IPS-NIHi11 (cell line): ENCODE results near the gene KCNJ6.

Source experiments
- DNase-seq: peaks from one replicate; pipeline ENCODE4 v3.0.0; 2012; ENCODE audit warnings: mixed read lengths, low spot score

The KCNJ6 gene

DNA sequence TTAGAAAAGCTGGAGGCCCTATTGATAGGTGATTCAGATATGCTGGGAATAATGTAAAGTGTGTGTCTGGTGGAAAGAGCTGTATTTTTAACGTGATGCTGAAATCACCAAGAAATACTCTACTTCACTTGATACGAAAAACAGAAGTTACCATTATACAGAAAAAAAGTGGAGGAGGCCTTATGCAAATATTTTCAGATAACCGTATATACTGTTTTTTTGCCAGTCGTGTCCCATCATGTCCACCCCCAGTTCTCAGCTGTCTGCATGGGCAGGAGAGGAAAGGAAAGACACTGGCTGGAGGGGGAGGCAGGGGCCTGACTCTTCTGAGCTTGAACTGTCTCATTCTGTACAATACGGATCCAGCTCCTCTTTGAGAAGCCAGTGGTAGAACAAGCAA, 51.1 kb downstream of the KCNJ6 start:
- DNase-seq, result no peak

GRCh38 chr21:37863842-37864241, 52.4 kb downstream of the KCNJ6 start:
- DNase-seq, result no peak

- peak; percentile 73 for DNase-seq
Observed at GRCh38 chr21:37862536-37862935, 53.7 kb downstream of the KCNJ6 start.

DNA sequence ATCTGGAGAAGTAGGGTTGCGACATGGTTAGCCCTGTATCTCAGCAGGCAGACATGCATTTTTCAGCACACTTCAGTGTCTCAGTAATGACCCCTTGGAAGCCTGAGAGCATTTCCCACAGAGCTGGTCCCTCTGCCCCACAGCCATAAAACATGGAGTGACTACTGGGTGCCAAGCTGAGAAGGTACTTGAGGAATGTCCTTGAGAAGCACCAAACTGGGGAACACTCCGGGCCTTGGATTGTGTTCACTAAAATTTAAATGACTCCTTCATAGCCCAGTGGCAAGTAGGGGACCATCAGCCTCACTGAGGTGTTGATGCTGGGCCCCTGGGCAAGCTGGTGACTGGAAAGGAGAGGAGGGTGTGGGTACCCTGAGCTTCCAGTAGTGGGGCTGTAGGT, 54.7 kb downstream of the KCNJ6 start:
- DNase-seq, result no peak

DNA sequence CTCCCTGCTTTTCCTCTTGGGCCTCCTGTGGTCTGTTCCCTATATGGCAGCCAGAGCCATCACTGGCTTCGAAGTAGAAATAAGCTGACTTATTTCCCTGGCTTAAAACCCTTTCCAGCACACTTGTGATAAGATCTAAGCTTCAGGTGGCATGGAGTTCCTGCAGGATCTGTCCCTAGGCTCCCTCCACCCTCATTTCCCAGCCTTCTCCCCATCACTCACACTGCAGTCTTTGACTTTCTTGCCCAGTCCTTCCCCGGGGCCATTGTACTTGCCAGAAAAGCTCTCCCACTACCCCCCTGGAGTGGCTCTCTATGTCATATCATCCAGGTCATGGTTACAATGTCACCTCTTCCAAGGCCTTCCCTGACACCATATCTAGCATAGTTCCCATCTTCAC, 55.8 kb downstream of the KCNJ6 start:
- no peak for DNase-seq

DNA sequence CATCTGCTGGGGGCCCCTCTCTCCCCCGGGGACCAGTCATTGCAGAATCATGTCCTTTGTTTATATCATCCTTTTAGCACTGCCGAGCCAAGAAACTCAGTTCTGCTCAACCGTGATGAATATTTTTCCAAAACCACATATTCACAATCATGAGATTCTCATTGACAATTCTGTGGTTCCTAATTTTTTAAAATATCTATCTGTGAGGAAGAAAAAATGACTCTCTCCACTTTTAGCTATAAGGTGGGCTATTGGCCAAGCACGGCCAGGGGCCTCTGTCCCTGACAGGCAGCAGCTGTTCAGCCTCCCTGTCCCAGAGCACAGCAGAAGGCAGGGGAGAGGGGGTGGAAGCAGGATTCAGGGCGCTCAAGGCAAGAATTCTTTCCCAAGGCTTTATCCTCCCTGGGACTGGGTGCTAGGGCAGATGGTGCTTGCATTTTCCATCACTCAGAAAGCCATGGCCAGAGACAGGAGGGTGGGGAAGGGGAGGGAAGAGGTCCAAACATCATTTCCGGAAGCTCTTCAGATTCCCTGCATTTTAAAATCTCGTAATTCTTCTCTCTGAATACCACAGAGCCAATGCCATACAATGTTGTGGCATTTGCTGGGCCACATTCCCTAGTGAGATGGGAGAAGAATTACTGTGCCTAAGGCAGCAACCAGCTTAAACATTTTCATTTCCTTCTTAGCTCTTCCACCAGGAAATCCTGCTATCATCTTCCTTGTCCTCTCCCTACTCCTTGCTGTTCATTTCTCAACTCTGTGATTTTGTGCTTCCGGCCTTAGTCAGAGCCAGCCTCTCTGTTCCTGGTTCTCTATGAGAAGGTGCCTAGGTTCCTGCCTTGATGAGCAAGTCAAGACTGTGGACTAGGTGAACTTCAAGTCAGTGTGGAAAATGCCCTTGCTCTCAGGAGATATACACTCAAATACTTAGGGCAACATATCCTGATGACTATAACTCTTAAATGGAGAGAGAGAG, 60.3 kb downstream of the KCNJ6 start:
- DNase-seq, result no peak

DNA sequence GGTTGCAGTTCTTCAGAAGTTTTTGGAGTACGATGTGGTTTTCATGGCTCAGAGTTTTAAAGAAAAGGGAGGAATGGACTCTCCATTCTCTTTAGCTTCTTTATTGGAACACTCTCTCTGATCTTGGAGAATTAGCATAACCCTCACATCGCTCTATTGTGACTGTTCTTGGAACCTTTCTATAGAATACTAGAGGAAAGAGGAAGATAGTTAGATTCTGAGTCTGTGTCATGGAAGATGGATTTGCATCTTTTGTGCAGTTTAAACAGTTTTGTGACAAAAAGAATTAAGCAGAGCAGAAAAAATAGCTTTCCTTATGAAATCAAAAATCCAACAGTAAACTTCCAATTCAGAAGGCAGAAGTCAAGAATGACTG, 61.0 kb downstream of the KCNJ6 start:
- DNase-seq, result no peak

DNA sequence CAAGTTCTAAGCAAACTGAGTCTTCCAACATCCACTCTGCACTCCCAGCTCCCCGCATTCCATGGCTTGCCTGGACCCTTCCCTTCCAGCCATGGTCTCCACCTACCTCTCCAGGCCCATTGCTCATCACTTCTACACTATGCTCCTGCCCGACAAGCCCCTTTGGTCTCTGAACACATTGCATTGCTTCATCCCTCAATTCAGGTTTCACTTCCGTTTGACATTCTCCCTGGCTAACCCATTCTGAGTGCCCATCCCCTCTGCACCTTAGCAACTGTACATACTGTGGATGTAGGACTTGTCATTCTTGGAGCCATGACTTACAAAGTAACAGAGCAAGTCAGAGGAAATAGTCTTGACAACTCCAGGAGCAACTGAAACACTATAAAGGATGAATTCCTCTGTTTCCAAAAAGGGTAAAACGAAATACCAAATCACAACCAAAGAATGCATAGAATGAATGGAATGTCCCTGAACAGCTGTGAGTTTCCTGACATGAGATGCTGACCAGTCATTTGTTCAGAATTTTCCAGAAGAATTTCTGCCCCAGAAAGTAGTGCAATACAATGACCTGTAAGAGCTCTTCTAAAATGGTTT, 66.7 kb downstream of the KCNJ6 start:
- DNase-seq, result no peak

- DNase-seq, result no peak
Observed at GRCh38 chr21:37848721-37849490, 67.4 kb downstream of the KCNJ6 start.

GRCh38 chr21:37845535-37845934, 70.7 kb downstream of the KCNJ6 start:
- no peak for DNase-seq

DNA sequence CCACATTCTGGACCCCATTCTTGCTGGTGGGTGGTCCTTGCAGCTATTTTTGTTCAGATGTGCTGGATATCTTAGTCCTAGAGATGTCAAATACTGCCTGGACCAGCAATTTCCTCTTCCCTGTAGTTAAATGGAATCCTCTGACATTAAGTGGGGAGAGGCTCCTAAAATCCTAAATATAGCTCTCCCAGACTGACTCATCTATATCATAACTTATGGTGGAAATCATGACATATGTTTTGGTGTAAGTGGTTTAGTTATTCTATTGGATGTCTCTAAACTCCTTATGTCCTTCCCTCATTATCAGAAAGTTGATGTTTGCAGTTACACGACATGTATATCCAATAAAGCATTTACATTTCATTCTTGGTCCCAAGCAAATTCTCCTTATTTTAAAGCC, 73.1 kb downstream of the KCNJ6 start:
- no peak for DNase-seq

DNA sequence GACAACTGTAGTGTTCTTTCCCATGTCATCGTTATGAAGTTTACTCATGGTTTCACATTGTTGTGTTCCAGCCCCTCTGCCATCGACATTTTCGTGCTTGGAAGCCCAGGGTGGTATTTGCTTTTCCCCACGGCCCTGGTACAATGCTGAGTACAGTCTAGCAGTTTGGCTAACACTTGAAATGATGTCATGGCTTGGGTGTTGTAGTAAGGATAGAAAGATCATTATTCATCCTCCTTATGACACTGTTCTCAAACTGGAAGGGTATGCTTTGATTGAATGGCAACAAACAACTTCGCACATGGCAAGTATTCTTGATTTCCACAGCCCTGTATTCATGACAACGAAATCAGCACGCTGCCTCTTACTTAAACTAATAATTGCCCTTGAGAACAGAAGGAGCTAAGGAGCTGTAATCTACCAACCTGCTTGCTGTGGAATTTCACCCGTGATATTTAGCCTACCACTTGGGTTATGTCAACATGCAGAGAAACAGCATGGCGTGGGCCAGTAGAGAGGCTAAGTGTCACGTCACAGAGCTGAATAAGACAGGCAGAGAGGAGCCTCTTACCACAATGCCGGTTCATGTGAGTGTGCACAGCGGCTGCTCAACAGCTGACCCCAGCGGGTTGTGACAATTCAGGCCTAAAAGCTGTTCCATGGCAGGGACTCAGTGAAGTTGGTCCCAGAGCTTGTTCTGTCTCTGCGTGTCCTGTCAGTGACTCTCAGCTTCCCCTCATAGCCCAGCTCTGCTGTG, 73.9 kb downstream of the KCNJ6 start:
- no peak for DNase-seq

GRCh38 chr21:37837381-37837780, 78.9 kb downstream of the KCNJ6 start:
- no peak for DNase-seq

DNA sequence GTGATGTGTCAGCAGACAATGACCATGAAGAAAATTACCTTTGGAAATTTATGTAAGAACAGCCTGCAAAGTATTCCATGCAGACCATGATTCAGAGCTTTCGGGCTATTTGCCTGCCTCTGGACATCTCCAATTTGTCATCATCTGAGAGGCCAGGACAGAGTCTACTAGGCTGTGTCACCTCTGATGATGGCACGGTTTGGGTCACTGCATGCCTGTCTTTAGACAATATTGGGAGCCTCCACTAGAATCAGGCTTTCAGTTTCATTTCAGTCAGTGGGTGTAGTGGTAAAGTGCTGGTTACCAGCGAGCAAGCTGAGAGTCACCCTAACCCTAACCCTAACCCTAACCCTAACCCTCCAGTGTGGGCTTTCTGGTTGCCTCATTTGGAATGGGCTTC, 80.8 kb downstream of the KCNJ6 start:
- no peak for DNase-seq

DNA sequence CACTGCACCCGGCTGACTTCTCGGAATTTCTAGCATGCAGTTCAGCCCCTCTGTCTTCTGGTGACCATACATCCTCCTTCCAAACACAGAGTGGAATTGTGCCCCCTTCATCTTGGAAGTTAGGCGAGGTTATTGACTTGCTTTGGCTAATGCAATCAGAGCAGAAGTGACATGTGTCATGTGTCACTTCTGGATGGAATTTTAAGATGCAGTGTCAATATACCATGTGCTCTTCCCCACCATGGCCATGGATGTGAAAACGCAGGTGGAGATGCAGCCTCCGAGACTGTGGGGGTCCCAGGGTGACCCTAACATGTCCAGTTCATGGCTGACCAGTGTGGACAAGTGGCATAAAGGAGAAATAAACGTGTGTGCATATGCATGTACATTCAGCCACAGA, 83.0 kb downstream of the KCNJ6 start:
- no peak for DNase-seq

DNA sequence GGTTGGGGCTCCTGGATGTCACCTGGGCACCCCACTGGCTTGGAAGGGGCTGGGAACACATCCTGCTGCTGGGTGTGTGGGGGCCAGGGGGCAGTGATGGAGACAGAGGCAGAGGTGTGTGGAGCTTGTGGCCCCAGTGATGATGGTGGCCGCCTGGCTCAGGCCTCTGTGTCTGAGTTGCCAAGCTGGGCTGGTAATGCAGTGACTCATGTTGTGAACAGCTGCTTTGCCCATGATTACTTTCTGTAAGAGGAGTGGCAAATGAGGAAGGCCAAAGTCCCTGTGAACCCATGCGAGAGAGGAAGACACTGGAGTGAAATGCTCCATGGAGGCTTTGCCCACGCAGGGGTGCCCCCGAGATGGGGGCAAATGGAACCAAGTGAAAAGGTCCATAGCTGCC, 86.8 kb downstream of the KCNJ6 start:
- no peak for DNase-seq

- DNase-seq, result no peak
Observed at GRCh38 chr21:37828991-37829390, 87.3 kb downstream of the KCNJ6 start.

DNA sequence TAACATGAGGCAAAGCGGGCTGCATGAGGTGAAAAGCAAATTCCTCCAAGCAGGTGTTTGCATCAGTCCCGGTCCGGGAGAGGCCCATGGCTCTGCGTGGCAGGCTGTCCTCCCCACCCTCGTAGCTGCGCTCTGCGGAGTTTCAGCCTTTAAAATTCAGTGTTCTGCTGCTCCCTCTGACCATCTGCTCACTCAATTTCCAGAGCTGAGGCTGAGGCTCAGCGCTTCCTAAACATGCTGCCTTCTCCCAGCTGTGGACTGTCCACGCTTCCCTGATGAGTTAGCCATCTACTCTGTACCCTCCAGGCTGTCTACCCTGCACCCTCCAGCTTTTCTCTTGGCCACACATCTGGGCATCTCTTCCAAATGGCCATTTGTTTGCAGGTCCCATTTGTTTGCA, 87.7 kb downstream of the KCNJ6 start:
- no peak for DNase-seq

DNA sequence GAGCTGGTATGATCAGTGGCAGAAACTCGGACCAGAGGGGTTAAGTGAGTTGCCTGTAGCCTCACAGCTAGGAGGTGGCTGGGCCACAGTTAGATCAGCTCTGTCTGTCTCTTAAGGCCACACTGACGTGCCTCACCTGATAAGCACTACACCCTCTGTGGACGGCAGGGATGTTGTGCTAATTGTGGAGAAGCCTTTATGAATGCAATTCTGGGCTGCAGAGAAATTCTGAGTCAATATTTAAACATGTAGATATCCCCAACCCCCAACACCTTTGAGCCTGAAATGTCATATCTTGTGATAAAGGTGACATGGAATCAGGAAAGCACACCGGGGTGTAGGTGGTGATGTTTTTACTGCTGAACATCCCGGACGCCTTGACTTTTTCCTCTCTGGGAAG, 88.3 kb downstream of the KCNJ6 start:
- no peak for DNase-seq

- DNase-seq, result no peak
Observed at GRCh38 chr21:37821786-37822450, 94.3 kb downstream of the KCNJ6 start.

GRCh38 chr21:37821092-37821491, 95.2 kb downstream of the KCNJ6 start:
- DNase-seq, result no peak

GRCh38 chr21:37819372-37819771, 96.9 kb downstream of the KCNJ6 start:
- no peak for DNase-seq
